Upper lobe of left lung (tissue), 6 donors: Measurements from ENCODE around the gene ABLIM2. TPM values are rescaled to one million over a fixed set of nuclear protein-coding genes. Genes with fewer than 3 reads are reported as not detected.

Source experiments
- ATAC-seq, 2 donors: fragments of 200-7000 bp; cut with Tn5 transposase; one replicate each; pipeline ENCODE4 v1.9.1; 2022; ENCODE audit warnings: mild to moderate bottlenecking in 2 of 2, moderate library complexity in 2 of 2; ENCODE audit not compliant: low FRiP score in 2 of 2
- DNase-seq, 2 donors: peaks; one replicate each; pipeline ENCODE4 v3.0.0-alpha.2; 2019 to 2020
- H3K27ac ChIP-seq, 4 donors: fragments of 200-600 bp; sonication (generic); one replicate each; pipeline ENCODE4 v1.5.1; 2016 to 2019
- H3K27me3 ChIP-seq, 4 donors: fragments of 200-600 bp; sonication (generic); one replicate each; pipeline ENCODE4 v1.5.1; 2017 to 2019
- H3K36me3 ChIP-seq, 4 donors: fragments of 200-600 bp; sonication (generic); one replicate each; pipeline ENCODE4 v1.5.1; 2016 to 2019
- H3K4me1 ChIP-seq, 4 donors: fragments of 200-600 bp; sonication (generic); one replicate each; pipeline ENCODE4 v1.5.1; 2018 to 2019
- H3K4me3 ChIP-seq, 4 donors: fragments of 200-600 bp; sonication (generic); one replicate each; pipeline ENCODE4 v1.5.1; 2017 to 2019; ENCODE audit warnings: mild to moderate bottlenecking in 2 of 4, moderate library complexity in 1 of 4
- H3K9me3 ChIP-seq, 4 donors: fragments of 200-600 bp; sonication (generic); one replicate each; pipeline ENCODE4 v1.5.1; 2018 to 2019
- EP300 ChIP-seq, 4 donors: sonication (generic); formaldehyde crosslinking; IDR thresholded peaks; one replicate each; pipeline ENCODE4 v1.5.1; 2017; ENCODE audit warnings: antibody characterized with exemption in 4 of 4, control low read depth in 2 of 4
- POLR2A ChIP-seq, 4 donors: fragments of 450-650 bp; IDR thresholded peaks; one replicate each; pipeline ENCODE4 v1.5.1; 2016 to 2017; ENCODE audit warnings: antibody characterized with exemption in 4 of 4, mild to moderate bottlenecking in 2 of 4
- POLR2AphosphoS5 ChIP-seq, 2 donors: sonication (generic); formaldehyde crosslinking; IDR thresholded peaks; one replicate each; pipeline ENCODE4 v1.5.1; 2017; ENCODE audit warnings: antibody characterized with exemption in 2 of 2
- WGBS, 2 donors: methylation state at CpG; one replicate each; pipeline ENCODE4 v1.1.5; 2017 to 2018; 5-methylcytosine and 5-hydroxymethylcytosine counted together
- total RNA-seq, 6 donors: library from RNA; depleted of rRNA in 4 of 6; stranded (reverse); fragments of >200 nt in 4 of 6; gene quantifications; one replicate each; pipeline versions ENCODE4 v1.1.0 to v1.2.1, GENCODE V29; 2016 to 2021
- TF ChIP-seq, protein P1 (sequence below), 6 experiments: fragments of 450-650 bp in 4 of 6; fragments of 200-600 bp in 2 of 6; sonication (generic) in 2 of 6; IDR thresholded peaks; one replicate each; pipeline ENCODE4 v1.5.1; 2016 to 2019; ENCODE audit warnings: antibody characterized with exemption in 6 of 6
- donor health status: DM: no; HTN: no; CAD: no; lungs with moderate emphysema.
- donor health status: DM: no; HTN: yes; CAD: no; lungs with severe emphysema.

ABLIM2 gene
- total RNA-seq, 6 donors from 2014 or later: 3.6 to 36.9 (median 8.1) TPM

DNA sequence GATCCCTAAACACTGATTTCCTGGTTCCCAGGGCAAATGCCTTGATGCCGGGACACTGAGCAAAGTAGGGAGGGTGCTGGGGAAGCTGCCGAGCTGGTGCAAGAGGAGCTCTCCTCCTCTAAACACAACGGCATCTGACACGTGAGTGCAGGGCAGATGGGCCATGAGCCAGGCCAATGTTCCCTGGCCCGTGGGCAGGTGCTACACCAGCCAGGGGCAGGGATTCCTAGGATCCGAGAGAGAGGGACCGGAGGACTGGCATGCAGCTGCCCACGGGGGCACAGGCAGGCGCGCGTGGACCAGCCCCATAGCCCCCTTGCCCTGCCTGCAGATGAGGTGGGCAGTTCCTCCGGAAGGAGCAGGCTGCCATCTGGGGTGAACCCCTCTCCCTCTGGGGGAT is 152.1 kb downstream of the ABLIM2 start:
- peaks cover 0 to 5% (median 0%) of the 10 kb centered on the region in 4 donors for H3K4me1 ChIP-seq
- TF ChIP-seq, protein P1, sequence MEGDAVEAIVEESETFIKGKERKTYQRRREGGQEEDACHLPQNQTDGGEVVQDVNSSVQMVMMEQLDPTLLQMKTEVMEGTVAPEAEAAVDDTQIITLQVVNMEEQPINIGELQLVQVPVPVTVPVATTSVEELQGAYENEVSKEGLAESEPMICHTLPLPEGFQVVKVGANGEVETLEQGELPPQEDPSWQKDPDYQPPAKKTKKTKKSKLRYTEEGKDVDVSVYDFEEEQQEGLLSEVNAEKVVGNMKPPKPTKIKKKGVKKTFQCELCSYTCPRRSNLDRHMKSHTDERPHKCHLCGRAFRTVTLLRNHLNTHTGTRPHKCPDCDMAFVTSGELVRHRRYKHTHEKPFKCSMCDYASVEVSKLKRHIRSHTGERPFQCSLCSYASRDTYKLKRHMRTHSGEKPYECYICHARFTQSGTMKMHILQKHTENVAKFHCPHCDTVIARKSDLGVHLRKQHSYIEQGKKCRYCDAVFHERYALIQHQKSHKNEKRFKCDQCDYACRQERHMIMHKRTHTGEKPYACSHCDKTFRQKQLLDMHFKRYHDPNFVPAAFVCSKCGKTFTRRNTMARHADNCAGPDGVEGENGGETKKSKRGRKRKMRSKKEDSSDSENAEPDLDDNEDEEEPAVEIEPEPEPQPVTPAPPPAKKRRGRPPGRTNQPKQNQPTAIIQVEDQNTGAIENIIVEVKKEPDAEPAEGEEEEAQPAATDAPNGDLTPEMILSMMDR (IDR thresholded peaks at IDR 0.05): no peak
- DNase-seq (peak in 1 of 2 donors; percentile 50), ATAC-seq (no peak)
- H3K36me3 ChIP-seq: peaks cover 0 to 17% (median 4%) of the 10 kb centered on the region in 4 donors
- H3K27me3 ChIP-seq: no peaks in the 10 kb centered on the region
- H3K9me3 ChIP-seq: no peaks in the 10 kb centered on the region
- no peak overlapping the region for H3K4me3 ChIP-seq
- WGBS, 2 donors: 67 to 73% methylated on average over 1 to 12 of the region's 12 CpGs
- H3K27ac ChIP-seq: no peak overlapping the region

DNA sequence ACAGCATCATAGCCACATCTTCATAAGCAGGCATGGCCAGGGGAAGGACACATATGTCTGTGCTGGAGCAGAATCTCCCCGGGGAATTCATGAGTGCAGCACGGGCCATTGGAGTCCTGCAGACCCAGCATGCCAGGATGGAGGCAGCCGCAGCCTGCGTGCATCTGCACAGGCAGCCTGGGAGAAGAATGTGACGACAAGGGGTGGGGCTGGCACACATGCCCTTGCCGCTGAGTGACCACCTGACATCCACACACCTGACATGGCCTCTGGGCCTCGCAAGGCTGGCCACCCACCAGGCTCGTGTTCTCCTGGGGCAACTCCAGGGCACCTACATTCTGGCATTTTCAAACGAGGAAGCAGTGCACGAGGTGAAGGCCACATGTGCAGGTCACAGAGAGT is 152.8 kb downstream of the ABLIM2 start:
- DNase-seq (peak in 1 of 2 donors; percentile 53), ATAC-seq (no peak)
- Histone ChIP-seq H3K9me3 (no peaks in the 10 kb centered on the region), H3K36me3 (peaks cover 0 to 17% (median 4%) of the 10 kb centered on the region in 4 donors), H3K4me3 (no peak overlapping the region), H3K4me1 (peaks cover 0 to 4% (median 0%) of the 10 kb centered on the region in 4 donors), H3K27ac (no peak overlapping the region), H3K27me3 (no peaks in the 10 kb centered on the region)
- no peak for TF ChIP-seq POLR2A (IDR thresholded peaks at IDR 0.05)
- TF ChIP-seq POLR2AphosphoS5 (IDR thresholded peaks at IDR 0.05): no peak
- TF ChIP-seq EP300 (IDR thresholded peaks at IDR 0.05): no peak
- TF ChIP-seq, protein P1 (IDR thresholded peaks at IDR 0.05): no peak
- WGBS, 2 donors: 74 to 80% methylated on average over 8 to 10 of the region's 10 CpGs

DNA sequence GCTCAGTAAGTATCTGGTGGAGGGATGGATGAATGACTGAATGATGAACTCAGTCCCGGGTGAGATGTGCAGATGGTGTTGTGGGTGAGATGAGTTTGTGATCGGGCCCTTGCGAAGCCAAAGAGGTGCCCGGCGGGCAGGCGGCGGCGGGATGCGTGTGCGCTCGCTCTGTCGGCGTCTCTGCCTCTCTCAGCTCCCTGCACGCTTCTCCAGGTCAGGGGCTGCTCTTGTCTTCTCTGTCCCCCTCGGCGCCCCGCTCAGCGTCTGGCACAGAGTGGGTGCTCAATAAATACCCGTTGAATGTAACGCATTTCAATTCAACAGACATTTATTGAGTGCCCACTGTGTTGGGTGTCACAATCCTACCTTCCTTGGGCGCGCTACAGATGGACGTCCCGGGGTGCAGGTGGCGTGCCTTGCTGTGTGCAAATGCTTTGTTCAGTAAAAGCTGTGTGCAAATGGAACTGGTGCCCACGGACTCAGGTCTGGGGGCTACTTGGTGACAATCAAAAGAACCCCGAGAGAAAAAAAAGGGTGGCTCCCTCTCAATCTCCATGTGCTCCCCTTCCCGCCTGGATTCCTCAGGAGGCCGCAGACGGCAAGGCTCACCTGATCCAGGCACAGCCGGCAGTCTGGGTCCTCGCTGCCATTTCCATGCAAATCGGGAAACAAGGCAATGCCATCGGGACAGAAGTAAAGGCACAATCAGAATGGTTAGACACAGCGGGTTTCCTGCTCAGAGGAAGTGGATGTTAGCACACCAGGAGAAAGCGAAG is 153.4 kb downstream of the ABLIM2 start:
- ATAC-seq (no peak), DNase-seq (peak in 1 of 2 donors; percentile 63)
- H3K27me3 ChIP-seq: no peaks in the 10 kb centered on the region
- H3K9me3 ChIP-seq: no peaks in the 10 kb centered on the region
- peaks cover 0 to 17% (median 4%) of the 10 kb centered on the region in 4 donors for H3K36me3 ChIP-seq
- TF ChIP-seq, protein P1 (IDR thresholded peaks at IDR 0.05): no peak
- TF ChIP-seq POLR2A (IDR thresholded peaks at IDR 0.05) (no peak), EP300 (IDR thresholded peaks at IDR 0.05) (no peak), POLR2AphosphoS5 (IDR thresholded peaks at IDR 0.05) (no peak)
- WGBS, 2 donors: 90 to 91% methylated on average over 36 of the region's 36 CpGs
- no peak overlapping the region for H3K4me3 ChIP-seq
- H3K27ac ChIP-seq: no peak overlapping the region
- H3K4me1 ChIP-seq: no peaks in the 10 kb centered on the region

DNA sequence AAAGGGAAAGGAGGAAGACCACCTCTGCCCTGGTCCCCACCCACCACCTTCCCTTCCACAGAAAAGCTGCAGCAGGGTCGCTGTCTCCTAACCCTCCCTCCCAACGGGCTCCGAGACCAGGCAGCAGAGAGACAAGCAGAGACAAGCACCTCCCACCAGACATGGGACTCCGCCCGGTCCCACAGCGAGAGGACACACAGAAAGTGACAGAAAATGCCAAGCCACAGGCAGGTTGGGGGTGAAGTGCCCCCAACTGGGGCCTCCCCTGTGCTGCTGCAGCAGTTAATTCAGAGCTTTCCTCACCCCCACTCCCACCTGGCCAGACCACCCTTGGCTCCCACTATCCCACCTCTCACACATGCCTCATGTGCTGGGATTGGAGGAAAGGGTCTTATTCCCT is 154.5 kb downstream of the ABLIM2 start:
- TF ChIP-seq, protein P1 (IDR thresholded peaks at IDR 0.05): no peak
- TF ChIP-seq POLR2AphosphoS5 (IDR thresholded peaks at IDR 0.05) (no peak), EP300 (IDR thresholded peaks at IDR 0.05) (no peak), POLR2A (IDR thresholded peaks at IDR 0.05) (no peak)
- no peaks in the 10 kb centered on the region for H3K27me3 ChIP-seq
- H3K4me1 ChIP-seq: no peaks in the 10 kb centered on the region
- no peaks in the 10 kb centered on the region for H3K9me3 ChIP-seq
- peaks cover 0 to 17% (median 4%) of the 10 kb centered on the region in 4 donors for H3K36me3 ChIP-seq
- ATAC-seq: no peak
- H3K4me3 ChIP-seq: no peak overlapping the region
- WGBS, 2 donors: 66 to 87% methylated on average over 6 of the region's 6 CpGs
- DNase-seq: no peak
- no peak overlapping the region for H3K27ac ChIP-seq
